ENCODE measurements around the gene RALGAPA2. TPM values are rescaled to one million over a fixed set of nuclear protein-coding genes. Genes with fewer than 3 reads are reported as not detected.

RALGAPA2 gene
- total and polyA plus RNA-seq, 2 donors (not counting 3 experiments of a cell fraction or from before 2014, with no cell fraction given) = 10.0 to 46.8 TPM

DNA sequence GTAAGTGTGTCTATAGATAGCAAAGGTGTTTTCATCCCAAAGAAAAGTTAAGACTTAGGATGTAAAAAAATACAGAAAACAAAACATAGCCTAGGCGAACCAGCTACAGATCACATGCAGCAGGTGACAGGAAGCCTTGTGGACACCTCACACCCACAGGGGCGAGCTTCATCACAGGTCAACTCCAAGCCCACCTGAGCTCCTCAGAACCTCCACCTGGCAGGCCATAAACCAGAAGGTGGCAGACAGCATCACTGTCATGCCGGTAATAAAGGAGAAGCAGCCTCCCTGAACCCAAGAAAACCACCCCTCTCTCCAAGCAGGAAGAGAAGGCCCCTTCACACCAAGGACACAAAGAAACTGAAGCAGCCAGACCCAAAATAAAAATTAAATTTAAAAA lies 1.0 kb downstream of the RALGAPA2 start:
- ChIA-PET CTCF (interaction anchor here (1.6 kb wide), 1 partner anchor 114 kb away, joined by 7 read pairs; no protein-coding TSS in a partner anchor), POLR2A (no interaction called here)
- dilution Hi-C loops (cut with MboI; ENCODE audit: extremely low pct_ligation_motif_present, low sequenced_read_pairs) (no loop called here), intact Hi-C loops (cut with micrococcal nuclease) (loop anchor here (2.0 to 5.0 kb wide), 3 partner anchors 15 to 91 kb away; no protein-coding TSS in a partner anchor)
- Histone ChIP-seq H3K9me3 (replicated peaks; ENCODE audit: control insufficient read depth, insufficient read depth, low read length) (no peaks in the 10 kb centered on the region), H4K20me1 (replicated peaks; ENCODE audit: control insufficient read depth, extremely low read depth, insufficient read depth, low read length) (no peaks in the 10 kb centered on the region), H3K9ac (replicated peaks; ENCODE audit: extremely low read depth, insufficient read depth, low read length) (peak overlapping the region; percentile 79), H3K9me1 (replicated peaks; ENCODE audit: control insufficient read depth, extremely low read depth, insufficient read depth, low read length) (no peaks in the 10 kb centered on the region), H3K4me3 (replicated peaks in 1 of 3; ENCODE audit: insufficient read depth in 1 of 3, low read depth in 1 of 3, low read length in 3 of 3) (peak overlapping the region; percentile 72 to 99 (median 77)), H3K4me2 (ENCODE audit: insufficient read depth, low read length) (peak overlapping the region; percentile 94), H2AFZ (ENCODE audit: low read depth, low read length) (no peak overlapping the region), H3K79me2 (ENCODE audit: control insufficient read depth, insufficient read depth, low read length) (peaks cover 15% of the 10 kb centered on the region), H3K27ac (ENCODE audit: insufficient read depth, low read depth, low read length) (peak overlapping the region; percentile 77), H3K36me3 (ENCODE audit: control insufficient read depth in 2 of 2, extremely low read depth in 1 of 2, insufficient read depth in 2 of 2, low read length in 2 of 2) (no peaks in the 10 kb centered on the region), H3K27me3 (ENCODE audit: control insufficient read depth in 2 of 2, insufficient read depth in 2 of 2, low read length in 2 of 2) (no peaks in the 10 kb centered on the region), H3K4me1 (ENCODE audit: control insufficient read depth, extremely low read depth, insufficient read depth, low read length) (peaks cover 21% of the 10 kb centered on the region)
- TF ChIP-seq GATA2 (IDR thresholded peaks at IDR 0.05; ENCODE audit: insufficient read depth, insufficient read length, low read depth, low read length) = no peak
- FAIRE-seq (no peak), DNase-seq (ENCODE audit: low read depth, low spot score) (peak; percentile 21)
- BruUV-seq (replicated peaks) = no TSS peak

DNA sequence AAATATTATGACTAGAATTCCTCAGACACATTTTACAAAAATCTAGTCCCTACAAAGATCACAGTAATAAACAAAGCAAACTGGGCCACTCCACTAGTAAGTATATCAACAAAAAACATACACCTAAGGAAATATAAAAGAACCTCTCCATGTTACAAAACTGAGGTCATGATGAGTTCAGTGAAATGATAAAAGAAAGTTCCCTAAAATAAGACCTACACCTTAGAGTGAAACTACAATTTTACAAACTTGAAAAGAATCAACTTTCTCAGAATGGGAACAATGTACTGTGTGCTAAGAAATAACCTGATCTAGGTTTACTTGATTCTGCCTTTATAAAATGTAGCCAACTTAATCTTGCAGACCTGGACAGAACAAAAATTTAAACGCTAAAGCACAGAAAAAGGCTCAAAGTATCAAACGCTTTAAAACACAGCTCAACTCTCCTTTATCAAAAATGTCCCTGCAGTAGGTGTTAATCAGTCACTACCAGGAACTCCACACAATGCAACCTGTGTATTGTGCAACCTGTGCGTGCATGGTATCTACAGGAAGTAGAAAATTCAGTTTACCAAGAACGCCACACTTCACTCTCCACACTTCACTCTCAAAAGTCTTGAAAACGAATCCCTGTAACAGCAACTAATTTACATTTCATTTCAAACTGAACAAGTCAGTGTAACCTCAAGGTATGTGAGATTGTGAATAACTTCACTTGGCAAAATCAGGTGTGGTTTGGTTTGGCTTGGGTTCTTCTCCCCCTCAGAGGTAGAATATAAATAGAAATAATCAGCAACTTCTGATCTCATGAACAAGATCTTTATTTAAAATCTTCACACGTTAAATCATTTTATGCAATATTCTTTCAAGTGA lies 1.8 kb downstream of the RALGAPA2 start:
- Histone ChIP-seq H3K27ac (ENCODE audit: insufficient read depth, low read depth, low read length) (no peak overlapping the region), H3K9ac (replicated peaks; ENCODE audit: extremely low read depth, insufficient read depth, low read length) (peak overlapping the region; percentile 79), H3K36me3 (ENCODE audit: control insufficient read depth in 2 of 2, extremely low read depth in 1 of 2, insufficient read depth in 2 of 2, low read length in 2 of 2) (no peaks in the 10 kb centered on the region), H3K4me3 (replicated peaks in 1 of 3; ENCODE audit: insufficient read depth in 1 of 3, low read depth in 1 of 3, low read length in 3 of 3) (peak overlapping the region in 2 of 3 experiments; percentile 19 to 72), H3K4me1 (ENCODE audit: control insufficient read depth, extremely low read depth, insufficient read depth, low read length) (peaks cover 21% of the 10 kb centered on the region), H4K20me1 (replicated peaks; ENCODE audit: control insufficient read depth, extremely low read depth, insufficient read depth, low read length) (no peaks in the 10 kb centered on the region), H3K79me2 (ENCODE audit: control insufficient read depth, insufficient read depth, low read length) (peaks cover 15% of the 10 kb centered on the region), H3K27me3 (ENCODE audit: control insufficient read depth in 2 of 2, insufficient read depth in 2 of 2, low read length in 2 of 2) (no peaks in the 10 kb centered on the region), H3K9me1 (replicated peaks; ENCODE audit: control insufficient read depth, extremely low read depth, insufficient read depth, low read length) (no peaks in the 10 kb centered on the region), H3K9me3 (replicated peaks; ENCODE audit: control insufficient read depth, insufficient read depth, low read length) (no peaks in the 10 kb centered on the region), H3K4me2 (ENCODE audit: insufficient read depth, low read length) (peak overlapping the region; percentile 94), H2AFZ (ENCODE audit: low read depth, low read length) (no peak overlapping the region)
- no peak for TF ChIP-seq EZH2 (IDR thresholded peaks at IDR 0.05; ENCODE audit: borderline replicate concordance, low read depth, low read length, severe bottlenecking)
- TF ChIP-seq FOS (IDR thresholded peaks at IDR 0.05; ENCODE audit: borderline replicate concordance, insufficient read depth, low read length) = no peak
- TF ChIP-seq GATA2 (IDR thresholded peaks at IDR 0.05; ENCODE audit: insufficient read depth, insufficient read length, low read depth, low read length) = no peak
- no peak for TF ChIP-seq POLR2A (IDR thresholded peaks at IDR 0.05; ENCODE audit: low read depth, low read length)
- no peak for TF ChIP-seq JUN (IDR thresholded peaks at IDR 0.05; ENCODE audit: borderline replicate concordance, insufficient read depth, insufficient read length, low read depth)
- TF ChIP-seq, protein P1, sequence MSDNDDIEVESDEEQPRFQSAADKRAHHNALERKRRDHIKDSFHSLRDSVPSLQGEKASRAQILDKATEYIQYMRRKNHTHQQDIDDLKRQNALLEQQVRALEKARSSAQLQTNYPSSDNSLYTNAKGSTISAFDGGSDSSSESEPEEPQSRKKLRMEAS (IDR thresholded peaks at IDR 0.05; ENCODE audit: insufficient read depth, insufficient read length) = no peak
- TF ChIP-seq, protein P2, sequence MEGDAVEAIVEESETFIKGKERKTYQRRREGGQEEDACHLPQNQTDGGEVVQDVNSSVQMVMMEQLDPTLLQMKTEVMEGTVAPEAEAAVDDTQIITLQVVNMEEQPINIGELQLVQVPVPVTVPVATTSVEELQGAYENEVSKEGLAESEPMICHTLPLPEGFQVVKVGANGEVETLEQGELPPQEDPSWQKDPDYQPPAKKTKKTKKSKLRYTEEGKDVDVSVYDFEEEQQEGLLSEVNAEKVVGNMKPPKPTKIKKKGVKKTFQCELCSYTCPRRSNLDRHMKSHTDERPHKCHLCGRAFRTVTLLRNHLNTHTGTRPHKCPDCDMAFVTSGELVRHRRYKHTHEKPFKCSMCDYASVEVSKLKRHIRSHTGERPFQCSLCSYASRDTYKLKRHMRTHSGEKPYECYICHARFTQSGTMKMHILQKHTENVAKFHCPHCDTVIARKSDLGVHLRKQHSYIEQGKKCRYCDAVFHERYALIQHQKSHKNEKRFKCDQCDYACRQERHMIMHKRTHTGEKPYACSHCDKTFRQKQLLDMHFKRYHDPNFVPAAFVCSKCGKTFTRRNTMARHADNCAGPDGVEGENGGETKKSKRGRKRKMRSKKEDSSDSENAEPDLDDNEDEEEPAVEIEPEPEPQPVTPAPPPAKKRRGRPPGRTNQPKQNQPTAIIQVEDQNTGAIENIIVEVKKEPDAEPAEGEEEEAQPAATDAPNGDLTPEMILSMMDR (IDR thresholded peaks at IDR 0.05; ENCODE audit: extremely low read depth in 1 of 2, insufficient read depth in 1 of 2, low read depth in 1 of 2, low read length in 2 of 2) = no peak
- TF ChIP-seq POLR2AphosphoS5 (IDR thresholded peaks at IDR 0.05; ENCODE audit: insufficient read depth, low read depth, low read length) = no peak
- no peak for TF ChIP-seq MYC (IDR thresholded peaks at IDR 0.05; ENCODE audit: low read depth, low read length)
- POLR2A ChIA-PET = no interaction called here
- FAIRE-seq (no peak), DNase-seq (ENCODE audit: low read depth, low spot score) (peak; percentile 34)
- dilution Hi-C loops (cut with MboI; ENCODE audit: extremely low pct_ligation_motif_present, low sequenced_read_pairs) (no loop called here), intact Hi-C loops (cut with micrococcal nuclease) (loop anchor here (2.0 to 5.0 kb wide), 3 partner anchors 14 to 92 kb away; no protein-coding TSS in a partner anchor)
- CTCF ChIA-PET = interaction anchor here (1.6 kb wide), 1 partner anchor 115 kb away, joined by 7 read pairs; no protein-coding TSS in a partner anchor
- BruUV-seq (replicated peaks) = TSS peak; percentile 21

Data from endothelial cell of umbilical vein (primary cell).